Fibroblast of villous mesenchyme (primary cell): ENCODE data around the gene FRRS1L. TPM values are rescaled to one million over a fixed set of nuclear protein-coding genes. Genes with fewer than 3 reads are reported as not detected.

Experiments
- DNase-seq: peaks from one replicate; pipeline ENCODE4 v3.0.0-alpha.2; 2010; ENCODE audit warnings: low read depth
- H3K4me3 ChIP-seq: 2 replicates; pipeline ENCODE4 v1.5.1; 2011; ENCODE audit warnings: low read depth, mild to moderate bottlenecking, low read length
- total RNA-seq: library from RNA; depleted of rRNA; stranded (reverse); fragments of >200 nt; gene quantifications from 2 replicates; pipeline ENCODE4 v1.2.3, GENCODE V29; 2012
- TF ChIP-seq, protein P1 (sequence below): IDR thresholded peaks from 2 replicates; pipeline ENCODE4 v1.5.1; 2012; ENCODE audit warnings: low read depth, mild to moderate bottlenecking, low read length; ENCODE audit not compliant: insufficient read depth

Gene FRRS1L
- total RNA-seq, 1 donor: not detected

DNA sequence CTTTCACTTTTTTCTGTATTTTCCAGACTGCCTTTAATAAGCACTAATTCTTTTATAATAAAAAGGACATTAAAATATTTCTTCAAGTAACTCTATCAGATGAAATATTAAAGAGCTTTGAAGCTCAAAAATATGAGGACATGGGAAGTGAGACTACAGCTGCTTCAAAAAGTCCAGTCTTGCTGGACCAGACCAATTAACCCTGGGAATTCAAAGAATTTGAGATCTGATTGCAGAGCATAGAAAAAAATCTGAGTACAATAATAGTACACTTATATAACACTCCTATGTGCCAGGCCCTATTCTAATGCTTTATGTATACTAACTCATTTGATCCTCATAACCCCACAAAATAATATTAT lies 57.1 kb downstream of the FRRS1L start:
- TF ChIP-seq, protein P1, sequence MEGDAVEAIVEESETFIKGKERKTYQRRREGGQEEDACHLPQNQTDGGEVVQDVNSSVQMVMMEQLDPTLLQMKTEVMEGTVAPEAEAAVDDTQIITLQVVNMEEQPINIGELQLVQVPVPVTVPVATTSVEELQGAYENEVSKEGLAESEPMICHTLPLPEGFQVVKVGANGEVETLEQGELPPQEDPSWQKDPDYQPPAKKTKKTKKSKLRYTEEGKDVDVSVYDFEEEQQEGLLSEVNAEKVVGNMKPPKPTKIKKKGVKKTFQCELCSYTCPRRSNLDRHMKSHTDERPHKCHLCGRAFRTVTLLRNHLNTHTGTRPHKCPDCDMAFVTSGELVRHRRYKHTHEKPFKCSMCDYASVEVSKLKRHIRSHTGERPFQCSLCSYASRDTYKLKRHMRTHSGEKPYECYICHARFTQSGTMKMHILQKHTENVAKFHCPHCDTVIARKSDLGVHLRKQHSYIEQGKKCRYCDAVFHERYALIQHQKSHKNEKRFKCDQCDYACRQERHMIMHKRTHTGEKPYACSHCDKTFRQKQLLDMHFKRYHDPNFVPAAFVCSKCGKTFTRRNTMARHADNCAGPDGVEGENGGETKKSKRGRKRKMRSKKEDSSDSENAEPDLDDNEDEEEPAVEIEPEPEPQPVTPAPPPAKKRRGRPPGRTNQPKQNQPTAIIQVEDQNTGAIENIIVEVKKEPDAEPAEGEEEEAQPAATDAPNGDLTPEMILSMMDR: no peak
- H3K4me3 ChIP-seq: no peak overlapping the region
- DNase-seq: no peak

DNA sequence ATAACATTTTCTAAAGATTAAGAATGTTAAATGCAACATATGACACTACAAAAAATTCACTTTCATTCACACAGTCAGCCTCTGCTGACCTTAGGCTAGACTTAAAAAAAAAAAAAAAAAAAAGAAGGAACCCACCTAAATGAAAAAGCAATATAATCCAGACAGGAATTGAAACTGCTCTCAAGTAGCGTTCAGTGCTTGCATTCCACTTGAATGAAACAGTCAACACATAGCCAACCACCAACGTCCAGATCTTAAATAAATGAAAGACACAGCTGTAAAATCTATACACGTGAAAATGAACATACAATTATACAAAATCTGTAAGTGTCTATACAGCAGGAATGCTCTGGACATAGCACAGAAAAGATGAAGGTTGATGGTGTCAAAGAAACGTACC lies 58.7 kb downstream of the FRRS1L start:
- TF ChIP-seq, protein P1: no peak
- no peak overlapping the region for H3K4me3 ChIP-seq
- DNase-seq: peak; percentile 60

DNA sequence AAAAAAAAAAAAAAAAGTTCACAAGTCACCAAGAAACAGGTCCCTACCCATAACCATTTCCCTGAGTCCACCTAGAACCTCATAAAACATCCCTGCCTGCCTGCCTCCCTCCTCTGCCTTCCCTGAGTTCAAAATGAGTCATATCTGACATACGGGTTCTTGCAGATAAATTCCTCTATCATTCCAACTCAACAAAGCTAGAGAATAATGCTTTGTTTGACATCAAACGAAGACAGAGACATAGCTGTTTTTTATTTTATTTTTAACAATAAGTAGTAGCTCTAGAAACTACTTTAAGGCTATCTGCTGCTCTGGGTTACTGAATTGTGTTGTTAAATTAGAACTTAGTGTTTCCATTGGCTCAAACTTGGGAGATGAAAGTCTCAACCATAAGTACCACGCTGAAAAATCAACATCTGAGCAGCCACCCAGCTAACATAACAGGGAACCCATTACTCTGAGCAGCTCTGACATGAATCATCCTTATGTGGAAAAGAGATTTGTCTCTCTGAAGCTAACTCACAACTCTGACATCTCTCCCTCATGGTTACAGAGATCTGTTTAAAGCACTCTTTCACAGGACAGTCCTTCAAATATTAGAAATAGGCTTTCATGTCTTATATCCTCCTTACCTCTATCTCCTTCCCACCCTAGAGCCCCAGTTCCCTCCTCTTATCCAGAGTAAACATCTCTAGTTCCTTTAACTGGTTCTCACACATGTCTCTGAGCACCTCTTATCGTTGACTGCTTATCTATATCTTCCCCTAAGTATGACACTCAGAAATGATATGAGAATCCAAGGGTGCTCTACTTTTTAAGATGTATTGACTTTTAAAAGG lies 59.4 kb downstream of the FRRS1L start:
- TF ChIP-seq, protein P1: no peak
- peak overlapping the region; percentile 15 for H3K4me3 ChIP-seq
- peak; percentile 72 for DNase-seq

DNA sequence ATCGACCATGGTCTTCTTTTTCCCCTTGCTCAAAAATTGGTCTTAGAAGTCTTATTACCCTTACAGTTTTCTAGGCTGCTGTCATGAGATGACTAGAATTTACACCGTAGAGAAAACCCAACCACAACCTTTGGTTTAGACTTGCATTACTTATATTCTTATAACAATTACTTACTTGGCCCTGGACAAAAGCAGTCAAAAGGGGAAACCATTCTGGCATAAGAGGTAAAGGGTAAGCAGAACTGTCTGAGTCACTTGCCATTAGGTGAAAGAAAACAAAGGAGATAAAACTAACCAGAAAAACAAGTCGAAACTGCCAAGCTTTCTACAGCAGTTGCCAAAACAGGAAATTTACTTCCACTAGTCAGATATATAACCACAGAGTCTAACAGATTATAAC lies 65.2 kb downstream of the FRRS1L start:
- DNase-seq: peak; percentile 74
- H3K4me3 ChIP-seq: no peak overlapping the region
- TF ChIP-seq, protein P1: no peak

DNA sequence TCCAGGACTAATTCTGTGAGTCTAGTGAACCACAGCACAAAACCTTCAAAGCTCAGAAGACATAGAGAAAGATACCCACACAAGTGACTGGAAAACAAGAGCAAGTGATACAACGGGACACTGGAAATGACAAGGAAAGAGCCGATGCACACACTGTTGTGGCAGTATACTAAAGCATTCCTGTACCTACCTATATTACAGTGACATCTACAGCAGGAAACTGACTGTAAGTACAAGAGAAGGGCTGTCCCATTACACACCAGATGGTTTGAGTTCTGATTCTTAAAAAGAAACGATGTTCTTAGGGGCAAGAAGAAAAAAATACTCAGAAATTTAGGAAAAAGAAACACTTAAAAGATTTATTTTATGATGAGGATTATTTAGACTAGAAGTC lies 65.8 kb downstream of the FRRS1L start:
- TF ChIP-seq, protein P1: no peak
- H3K4me3 ChIP-seq: no peak overlapping the region
- DNase-seq: no peak

DNA sequence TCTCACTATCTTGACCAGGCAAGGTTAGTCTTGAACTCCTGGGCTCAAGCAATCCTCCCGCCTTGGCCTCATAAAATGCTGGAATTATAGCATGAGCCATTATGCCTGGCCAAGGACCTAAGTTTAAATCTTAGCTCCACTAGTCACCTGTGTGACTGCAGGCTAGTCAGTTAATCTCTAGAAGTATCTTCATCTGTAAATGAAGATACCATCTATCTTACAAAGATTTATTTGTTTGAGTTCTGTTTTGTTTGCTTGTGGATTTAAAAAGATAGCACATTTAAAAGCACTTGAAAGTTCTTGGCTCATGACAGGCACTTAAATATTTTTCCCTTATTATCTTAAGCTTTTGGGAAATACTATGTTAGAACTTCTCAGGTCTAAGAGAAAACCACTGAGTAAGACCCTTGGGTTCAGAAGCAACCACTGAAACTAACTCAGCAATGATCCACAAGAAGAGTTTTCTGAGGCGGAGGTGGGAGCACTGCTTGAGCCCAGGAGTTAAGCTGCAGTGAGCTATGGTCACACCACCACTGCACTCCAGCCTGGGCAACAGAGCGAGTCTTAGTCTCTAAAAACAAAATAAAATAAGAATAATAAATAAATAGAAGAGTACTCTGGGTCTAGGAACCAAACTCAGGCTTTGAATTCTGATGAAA lies 66.4 kb downstream of the FRRS1L start:
- H3K4me3 ChIP-seq: no peak overlapping the region

More for the DNA sequence above, 66.4 kb downstream of the FRRS1L start:
- TF ChIP-seq, protein P1: no peak
- no peak for DNase-seq
